Measurements from ENCODE around the gene EFHC1.

The EFHC1 gene

GRCh38 chr6:52494298-52495072, 74.3 kb downstream of the EFHC1 start:
- DNase-seq (ENCODE audit: low read depth in 2 of 2): peak in 1 of 2 donors; percentile 23
- TF ChIP-seq, protein P1, sequence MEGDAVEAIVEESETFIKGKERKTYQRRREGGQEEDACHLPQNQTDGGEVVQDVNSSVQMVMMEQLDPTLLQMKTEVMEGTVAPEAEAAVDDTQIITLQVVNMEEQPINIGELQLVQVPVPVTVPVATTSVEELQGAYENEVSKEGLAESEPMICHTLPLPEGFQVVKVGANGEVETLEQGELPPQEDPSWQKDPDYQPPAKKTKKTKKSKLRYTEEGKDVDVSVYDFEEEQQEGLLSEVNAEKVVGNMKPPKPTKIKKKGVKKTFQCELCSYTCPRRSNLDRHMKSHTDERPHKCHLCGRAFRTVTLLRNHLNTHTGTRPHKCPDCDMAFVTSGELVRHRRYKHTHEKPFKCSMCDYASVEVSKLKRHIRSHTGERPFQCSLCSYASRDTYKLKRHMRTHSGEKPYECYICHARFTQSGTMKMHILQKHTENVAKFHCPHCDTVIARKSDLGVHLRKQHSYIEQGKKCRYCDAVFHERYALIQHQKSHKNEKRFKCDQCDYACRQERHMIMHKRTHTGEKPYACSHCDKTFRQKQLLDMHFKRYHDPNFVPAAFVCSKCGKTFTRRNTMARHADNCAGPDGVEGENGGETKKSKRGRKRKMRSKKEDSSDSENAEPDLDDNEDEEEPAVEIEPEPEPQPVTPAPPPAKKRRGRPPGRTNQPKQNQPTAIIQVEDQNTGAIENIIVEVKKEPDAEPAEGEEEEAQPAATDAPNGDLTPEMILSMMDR (IDR thresholded peaks at IDR 0.05; ENCODE audit: low read depth, low read length): no peak
- no peak overlapping the region for H3K4me3 ChIP-seq (replicated peaks in 1 of 2; ENCODE audit: low read depth in 2 of 2, low read length in 2 of 2)

DNA sequence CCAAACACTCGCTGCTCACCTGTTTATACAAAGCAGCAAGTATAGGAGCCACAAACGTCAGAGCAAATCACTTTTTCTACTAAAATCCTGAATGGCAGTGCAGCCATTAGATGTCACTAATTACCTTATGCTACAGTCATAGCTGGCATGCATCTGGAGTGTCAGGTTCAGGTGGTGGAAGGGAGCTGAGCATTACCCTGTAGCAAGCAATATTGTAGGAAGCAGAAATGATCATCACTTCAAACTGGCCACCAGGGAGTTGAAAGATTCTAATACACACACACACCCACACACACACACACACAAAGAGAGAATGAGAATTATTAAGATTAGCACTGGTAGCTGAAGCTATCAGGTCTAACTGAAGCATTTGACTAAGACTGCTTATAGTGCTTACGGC, 75.8 kb downstream of the EFHC1 start:
- no peak for DNase-seq (ENCODE audit: low read depth in 2 of 2)
- no peak overlapping the region for H3K4me3 ChIP-seq (replicated peaks in 1 of 2; ENCODE audit: low read depth in 2 of 2, low read length in 2 of 2)
- TF ChIP-seq, protein P1 (IDR thresholded peaks at IDR 0.05; ENCODE audit: low read depth, low read length): no peak

DNA sequence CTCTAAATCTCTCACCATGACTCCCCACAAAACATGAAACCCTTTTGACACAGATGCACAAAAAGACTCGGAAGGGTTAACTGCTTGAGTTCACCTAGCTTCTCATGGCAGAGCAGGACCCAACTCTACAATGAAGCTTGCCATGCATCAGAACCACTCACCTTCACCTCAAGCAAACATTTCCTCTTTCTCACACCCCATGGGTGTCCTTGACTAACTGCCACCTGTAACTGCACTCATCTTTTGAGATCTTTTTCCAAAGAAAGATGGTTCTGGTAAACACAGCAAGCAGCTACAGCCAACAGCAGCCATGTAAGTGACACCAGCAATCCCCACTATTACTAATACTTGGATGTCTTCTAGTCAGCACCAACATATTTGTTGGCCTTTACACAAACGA, 76.5 kb downstream of the EFHC1 start:
- TF ChIP-seq, protein P1 (IDR thresholded peaks at IDR 0.05; ENCODE audit: low read depth, low read length): no peak
- H3K4me3 ChIP-seq (replicated peaks in 1 of 2; ENCODE audit: low read depth in 2 of 2, low read length in 2 of 2): no peak overlapping the region
- DNase-seq (ENCODE audit: low read depth in 2 of 2): peak in 1 of 2 donors; percentile 17

GRCh38 chr6:52497652-52498408, 77.7 kb downstream of the EFHC1 start:
- H3K4me3 ChIP-seq (replicated peaks in 1 of 2; ENCODE audit: low read depth in 2 of 2, low read length in 2 of 2): no peak overlapping the region
- TF ChIP-seq, protein P1 (IDR thresholded peaks at IDR 0.05; ENCODE audit: low read depth, low read length): no peak
- peak in 1 of 2 donors; percentile 85 for DNase-seq (ENCODE audit: low read depth in 2 of 2)

GRCh38 chr6:52498538-52499017, 78.4 kb downstream of the EFHC1 start:
- no peak for DNase-seq (ENCODE audit: low read depth in 2 of 2)
- TF ChIP-seq, protein P1 (IDR thresholded peaks at IDR 0.05; ENCODE audit: low read depth, low read length): no peak
- no peak overlapping the region for H3K4me3 ChIP-seq (replicated peaks in 1 of 2; ENCODE audit: low read depth in 2 of 2, low read length in 2 of 2)

DNA sequence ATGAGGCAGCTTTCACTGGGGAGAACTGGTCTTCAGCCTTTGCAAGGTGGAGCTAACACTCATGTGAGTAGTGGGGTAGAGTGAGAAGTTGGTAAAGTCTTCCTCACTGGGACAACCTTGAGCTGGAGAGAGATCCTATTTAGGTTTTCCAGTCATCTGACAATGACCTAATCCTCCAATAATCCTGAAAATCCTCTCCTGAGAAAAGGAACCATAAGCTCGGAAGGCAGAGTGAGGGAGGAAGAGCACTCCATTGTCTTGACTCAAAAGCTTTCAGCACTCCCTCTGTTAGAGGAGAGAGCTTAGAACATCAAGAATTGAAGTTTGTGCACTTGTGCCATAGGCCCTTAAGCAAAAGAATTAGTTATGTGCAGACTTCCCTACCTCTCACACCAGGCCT, 78.9 kb downstream of the EFHC1 start:
- peak in 1 of 2 donors; percentile 77 for DNase-seq (ENCODE audit: low read depth in 2 of 2)
- TF ChIP-seq, protein P1 (IDR thresholded peaks at IDR 0.05; ENCODE audit: low read depth, low read length): no peak
- H3K4me3 ChIP-seq (replicated peaks in 1 of 2; ENCODE audit: low read depth in 2 of 2, low read length in 2 of 2): no peak overlapping the region
